HG02678 (cell line): ENCODE results near the gene ABHD12.
"Not testable (repeated sequence)": the region's sequence is repeated elsewhere in the genome, so short reads cannot be mapped to it uniquely, and the experiment has no call there.

ENCODE experiments used
- ATAC-seq: cut with Tn5 transposase; IDR thresholded peaks from one replicate; pipeline ENCODE4 v1.9.1; 2021; ENCODE audit warnings: mild to moderate bottlenecking, moderate library complexity; ENCODE audit not compliant: unreplicated experiment

Gene ABHD12

DNA sequence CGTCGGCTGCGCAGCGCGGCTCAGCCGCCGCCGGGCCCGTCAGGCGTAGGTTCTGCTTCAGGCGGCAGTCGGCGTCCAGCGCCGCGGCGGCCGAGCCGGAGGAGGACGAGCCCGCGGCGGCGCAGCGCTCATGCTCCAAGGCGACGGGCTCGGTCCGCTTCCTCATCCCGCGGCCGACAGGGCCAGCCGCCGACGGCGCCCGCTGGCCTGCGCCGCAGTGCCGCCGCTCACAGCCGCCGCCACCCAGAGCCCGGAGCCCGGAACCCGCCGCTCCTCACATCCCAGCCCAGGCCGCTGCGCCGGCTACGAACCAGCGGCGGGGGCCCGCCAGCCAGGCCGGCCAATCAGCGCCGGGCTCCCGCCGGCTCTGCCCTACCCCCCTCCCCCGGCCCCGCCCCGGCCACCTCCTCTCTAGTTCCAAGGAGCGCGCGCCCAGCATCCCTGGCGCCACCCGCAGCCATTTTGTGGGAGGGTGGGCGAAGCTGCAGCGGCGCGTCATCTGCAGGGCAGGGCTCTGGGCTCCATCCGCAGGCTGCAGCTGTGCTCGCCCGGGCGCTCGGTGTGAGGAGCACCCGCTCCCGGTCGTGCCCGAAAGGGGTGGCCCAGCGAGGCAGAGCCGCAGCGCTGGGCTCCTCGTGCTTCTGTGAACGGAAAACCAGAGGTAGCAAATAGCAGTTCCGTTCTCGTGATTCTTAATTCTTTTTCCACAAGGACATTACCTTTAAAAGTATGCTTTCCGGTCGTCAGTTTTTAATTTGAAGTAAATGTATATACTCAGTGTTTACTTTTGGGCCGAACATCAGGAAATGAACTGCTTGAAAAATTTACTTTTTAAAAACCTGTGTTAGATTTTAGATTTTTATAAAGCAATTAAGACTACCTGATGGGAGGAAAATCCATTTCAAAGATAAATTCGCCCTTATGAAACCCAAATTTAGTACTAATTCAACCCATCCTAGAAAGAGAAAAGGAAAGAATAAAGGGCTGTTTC lies at the start of gene ABHD12:
Gene ABHD12 (minus strand): TSS at position 298 of the 991 bp plus-strand sequence. CDS start 132 bp downstream, at position 166.
- peak; percentile 88 for ATAC-seq

DNA sequence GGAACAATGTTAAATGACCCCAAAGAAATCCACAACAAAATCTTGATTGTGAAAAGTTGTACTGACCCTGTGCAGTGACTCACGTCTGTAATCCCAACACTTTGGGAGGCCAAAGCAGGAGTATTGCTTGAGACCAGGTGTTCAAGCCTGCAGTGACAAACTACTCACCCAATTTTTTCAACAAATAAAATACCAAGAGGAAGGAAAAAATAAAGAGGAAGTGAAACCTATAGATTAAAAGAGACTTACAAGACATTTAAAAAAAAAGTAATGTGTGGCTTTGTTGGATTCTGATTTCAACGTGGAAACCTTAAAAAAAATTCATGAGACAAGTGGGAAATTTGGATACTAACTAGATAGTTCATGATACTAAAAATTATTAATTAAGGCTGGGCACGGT lies 48.7 kb upstream of the ABHD12 start:
- peak; percentile 66 for ATAC-seq

- ATAC-seq = no peak
Measured at GRCh38 chr20:25437153-25437581, 46.5 kb upstream of the ABHD12 start.

- no peak for ATAC-seq
Measured at GRCh38 chr20:25424536-25424935, 33.9 kb upstream of the ABHD12 start.

DNA sequence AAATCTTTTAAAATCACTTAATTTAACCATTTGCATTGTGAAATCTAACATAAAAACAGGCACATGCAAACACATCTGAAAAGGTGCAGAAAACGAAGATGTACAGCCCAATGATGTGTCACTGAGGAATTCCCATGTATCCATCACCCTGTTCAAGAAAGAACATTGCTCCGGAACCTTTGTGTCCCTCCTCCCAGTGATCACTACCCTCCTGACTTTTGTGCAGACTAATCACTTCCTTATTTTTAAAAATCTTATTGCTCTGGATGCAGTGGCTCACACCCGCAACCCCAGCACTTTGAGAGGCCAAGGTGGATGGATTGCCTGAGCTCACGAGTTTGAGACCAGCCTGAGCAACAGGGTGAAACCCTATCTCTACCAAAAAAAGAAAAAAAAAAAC lies 31.4 kb upstream of the ABHD12 start:
- ATAC-seq = no peak

DNA sequence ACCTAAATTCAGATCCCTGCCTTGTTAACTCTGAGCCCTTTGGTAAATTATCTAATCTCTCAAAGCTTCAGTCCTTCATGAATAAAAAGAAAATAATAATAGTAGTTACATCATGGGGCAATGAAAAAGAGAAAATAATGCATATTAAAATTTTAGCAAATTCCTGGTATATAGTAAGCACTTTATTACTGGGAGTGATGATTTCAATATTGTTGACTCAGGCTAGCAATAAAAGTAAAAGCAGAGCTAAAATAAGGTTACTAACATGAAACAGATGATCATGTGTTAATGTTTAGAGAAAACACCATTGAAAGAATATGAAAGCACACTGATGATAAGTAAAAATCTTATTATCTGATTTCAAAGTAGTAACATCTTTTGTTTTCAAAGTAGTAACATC lies 30.5 kb upstream of the ABHD12 start:
- no peak for ATAC-seq

GRCh38 chr20:25418776-25419175 lies 28.1 kb upstream of the ABHD12 start:
- no peak for ATAC-seq

- no peak for ATAC-seq
Measured at GRCh38 chr20:25408890-25409289, 18.3 kb upstream of the ABHD12 start.

DNA sequence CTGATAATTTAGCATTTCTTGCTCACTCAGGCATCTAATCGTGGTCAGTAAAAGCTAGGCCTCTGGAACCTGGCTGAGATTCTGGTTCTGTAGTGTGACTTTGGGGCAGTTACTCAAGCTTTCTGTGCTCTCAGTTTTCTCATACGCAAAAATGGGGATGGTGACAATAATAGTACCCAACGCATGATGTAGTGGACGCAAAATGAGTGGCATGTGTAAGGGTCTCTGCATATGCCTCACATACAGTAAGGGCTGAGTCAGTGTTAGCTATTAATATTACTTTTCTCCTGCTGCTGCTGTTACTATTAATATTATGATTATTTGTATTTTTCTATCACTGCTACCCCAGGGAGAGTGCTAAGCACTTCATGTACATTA lies 17.5 kb upstream of the ABHD12 start:
- no peak for ATAC-seq

DNA sequence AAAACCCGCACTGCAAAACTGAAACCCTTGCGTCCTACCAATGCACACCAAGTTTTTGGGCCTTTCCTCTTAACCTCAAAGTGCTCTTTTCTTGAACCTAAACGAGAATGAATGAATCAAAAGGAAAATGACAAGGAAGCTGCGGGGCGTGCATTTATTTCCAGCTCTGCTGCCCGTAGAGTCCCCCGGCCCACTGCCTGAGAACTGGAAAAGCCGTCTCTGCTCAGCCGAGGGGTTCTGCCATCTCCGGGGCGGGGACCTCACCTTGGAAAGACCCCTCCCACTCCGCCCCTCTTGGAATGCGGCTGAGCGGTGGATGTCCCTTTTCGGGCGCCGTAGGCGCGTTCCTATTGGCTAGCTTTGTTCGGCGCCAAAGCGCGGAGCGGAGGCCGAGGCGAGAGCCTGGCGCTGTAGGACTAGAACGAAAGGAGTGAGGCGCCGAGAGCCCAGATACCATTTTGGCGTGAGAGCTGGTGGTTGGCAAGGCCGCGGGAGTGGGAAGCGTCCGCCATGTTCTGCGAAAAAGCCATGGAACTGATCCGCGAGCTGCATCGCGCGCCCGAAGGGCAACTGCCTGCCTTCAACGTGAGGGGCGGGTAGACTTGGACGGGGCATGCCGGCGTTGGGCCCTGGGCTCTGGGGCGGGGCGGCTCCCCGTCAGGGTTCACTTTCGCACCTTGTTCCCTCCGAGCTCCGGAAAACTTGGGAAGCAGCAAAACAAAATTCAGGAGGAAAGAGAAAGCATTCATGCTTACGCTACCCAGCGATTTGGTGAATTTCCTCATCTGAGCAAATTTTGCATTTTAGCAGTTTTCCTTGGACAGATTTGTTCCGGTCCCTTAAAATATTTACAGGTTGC lies 16.9 kb upstream of the ABHD12 start, which contains the start of gene GINS1:
Gene GINS1 (plus strand): TSS at position 363 of the 859 bp plus-strand sequence. CDS start 148 bp downstream, at position 511.
- ATAC-seq = peak; percentile 88

- ATAC-seq = no peak
Measured at GRCh38 chr20:25402583-25402982, 11.9 kb upstream of the ABHD12 start.

DNA sequence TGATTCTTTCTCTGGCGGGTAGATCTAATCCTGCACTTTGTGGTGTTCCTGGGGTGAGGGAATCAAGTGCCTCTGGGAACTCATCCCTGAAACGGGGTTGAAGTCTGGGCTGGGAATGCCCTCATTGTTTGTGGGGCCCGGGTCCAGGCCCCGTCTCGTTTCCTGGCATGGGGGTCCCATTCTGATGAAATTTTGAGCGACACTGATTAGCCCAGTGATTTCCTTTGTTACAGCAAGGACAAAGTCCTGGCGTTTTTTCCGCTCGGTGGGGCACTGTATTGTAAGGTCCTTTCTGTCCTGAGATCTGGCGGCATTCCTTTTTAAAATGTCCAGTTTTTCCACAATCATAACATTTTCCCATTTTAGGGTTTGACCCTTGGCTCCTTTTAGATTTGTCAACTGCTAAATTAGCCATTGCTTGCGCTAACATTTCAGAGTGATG lies 9.7 kb upstream of the ABHD12 start:
- ATAC-seq = not testable (repeated sequence)

GRCh38 chr20:25399037-25399430 lies 8.4 kb upstream of the ABHD12 start:
- no peak for ATAC-seq

GRCh38 chr20:25398376-25399036 lies 7.9 kb upstream of the ABHD12 start:
- ATAC-seq = no peak

DNA sequence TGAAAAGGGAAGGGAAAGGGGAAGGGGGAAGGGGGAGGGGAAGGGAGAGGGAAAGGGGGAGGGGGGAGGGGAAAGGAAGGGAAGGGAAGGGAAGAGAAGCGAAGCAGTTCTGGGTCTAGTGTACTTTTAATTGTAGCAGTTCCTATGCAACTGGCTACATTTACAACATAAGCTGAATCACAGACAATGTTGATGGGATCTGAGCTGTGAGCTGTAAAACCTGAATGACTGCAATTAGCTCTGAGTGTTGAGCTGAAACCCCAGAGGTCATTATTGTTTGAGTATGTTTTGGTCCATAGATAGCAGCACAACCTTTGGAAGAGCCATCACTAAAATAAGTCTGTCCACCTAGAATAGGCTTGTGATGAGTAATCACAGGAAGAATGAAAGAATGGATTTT lies 7.2 kb upstream of the ABHD12 start:
- ATAC-seq = no peak

DNA sequence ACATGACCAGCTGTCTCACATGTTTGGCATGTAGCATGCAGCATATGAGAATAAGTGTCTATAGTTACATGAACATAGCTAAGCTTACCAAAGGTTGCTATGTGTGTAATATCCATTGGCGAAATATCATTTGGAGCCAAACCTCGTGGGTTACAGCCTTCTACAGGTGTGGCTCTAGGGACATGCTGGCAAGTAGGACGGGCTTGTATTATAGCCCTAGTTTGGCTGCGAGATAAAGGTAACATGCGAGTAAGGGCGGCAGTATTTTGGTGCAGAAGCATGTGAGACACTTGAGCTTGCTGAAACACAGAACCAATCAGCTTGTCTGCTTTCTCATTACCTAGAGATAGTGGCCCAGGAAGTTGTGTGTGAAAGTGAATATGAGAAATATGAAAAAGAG lies 6.5 kb upstream of the ABHD12 start:
- ATAC-seq = no peak

GRCh38 chr20:25394996-25395395 lies 4.4 kb upstream of the ABHD12 start:
- ATAC-seq = no peak

- no peak for ATAC-seq
Measured at GRCh38 chr20:25394276-25394675, 3.6 kb upstream of the ABHD12 start.

DNA sequence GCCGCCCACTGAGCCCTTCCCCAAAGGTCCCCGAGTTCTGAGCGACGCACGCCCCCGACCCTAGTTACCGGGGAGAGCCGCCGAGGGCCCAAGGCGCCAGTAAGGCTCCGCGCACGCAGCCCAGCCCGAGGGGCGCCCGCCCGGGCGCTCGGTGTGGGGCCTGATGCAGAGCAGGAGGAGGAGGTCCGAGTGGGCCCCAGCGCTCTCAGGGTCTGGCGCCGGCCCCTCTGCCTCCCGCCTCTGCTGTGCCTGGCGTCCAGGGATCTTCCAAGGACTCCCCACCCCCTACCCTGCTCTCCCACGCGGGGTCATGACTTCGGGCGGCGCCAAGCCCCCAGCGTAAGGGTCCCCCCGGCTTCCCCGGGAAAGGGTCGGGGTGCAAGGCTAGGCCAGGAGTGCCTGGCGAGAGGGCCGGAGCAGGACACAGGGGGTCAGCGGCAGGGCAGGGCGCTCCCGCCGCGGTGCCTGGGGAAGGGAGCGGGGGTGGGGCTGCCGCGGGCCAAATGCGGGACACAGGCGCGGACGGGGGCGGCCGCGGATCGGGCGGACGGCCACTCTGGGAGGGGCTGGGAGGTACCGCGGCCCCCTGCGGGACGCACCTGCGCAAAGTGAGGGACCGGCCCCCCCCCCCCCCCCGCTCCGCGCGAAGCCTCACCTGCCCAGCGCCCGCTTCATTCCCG lies 637 bp downstream of the ABHD12 start:
- peak; percentile 34 for ATAC-seq

- ATAC-seq = no peak
Measured at GRCh38 chr20:25389401-25389857, 1.2 kb downstream of the ABHD12 start.
